PC-9 (cell line): Measurements from ENCODE around the gene BPIFB2.

ENCODE experiments used
- EZH2 ChIP-seq: fragments of 200-600 bp; sonication (generic); IDR thresholded peaks from 2 replicates; pipeline ENCODE4 v1.8.0; 2017; ENCODE audit warnings: antibody characterized with exemption, low read depth
- TF ChIP-seq, protein P1 (sequence below): fragments of 200-600 bp; sonication (generic); conservative IDR thresholded peaks from 2 replicates; pipeline ENCODE4 v1.6.1; 2017; ENCODE audit warnings: mixed run types, antibody characterized with exemption, mild to moderate bottlenecking, moderate library complexity

DNA sequence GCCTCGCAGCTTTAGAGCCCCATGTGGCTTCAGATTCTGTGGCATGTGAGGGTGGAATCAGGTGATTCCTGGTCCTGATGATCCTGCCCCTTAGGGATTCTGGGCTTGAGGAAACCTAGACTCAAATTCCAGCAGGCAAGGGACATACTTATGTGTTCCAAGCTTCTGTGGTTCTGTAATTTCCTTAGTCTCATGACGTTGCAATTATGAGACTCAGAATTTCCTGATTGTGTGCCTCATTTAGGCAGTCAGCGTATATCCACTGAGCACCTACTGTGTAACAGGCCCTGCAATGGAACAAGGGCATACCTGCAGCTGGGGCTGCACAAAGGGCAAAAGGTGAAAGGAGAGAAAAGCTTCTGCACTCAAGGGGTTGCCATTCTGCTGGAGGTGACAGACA, 60.3 kb downstream of the BPIFB2 start:
- TF ChIP-seq, protein P1, sequence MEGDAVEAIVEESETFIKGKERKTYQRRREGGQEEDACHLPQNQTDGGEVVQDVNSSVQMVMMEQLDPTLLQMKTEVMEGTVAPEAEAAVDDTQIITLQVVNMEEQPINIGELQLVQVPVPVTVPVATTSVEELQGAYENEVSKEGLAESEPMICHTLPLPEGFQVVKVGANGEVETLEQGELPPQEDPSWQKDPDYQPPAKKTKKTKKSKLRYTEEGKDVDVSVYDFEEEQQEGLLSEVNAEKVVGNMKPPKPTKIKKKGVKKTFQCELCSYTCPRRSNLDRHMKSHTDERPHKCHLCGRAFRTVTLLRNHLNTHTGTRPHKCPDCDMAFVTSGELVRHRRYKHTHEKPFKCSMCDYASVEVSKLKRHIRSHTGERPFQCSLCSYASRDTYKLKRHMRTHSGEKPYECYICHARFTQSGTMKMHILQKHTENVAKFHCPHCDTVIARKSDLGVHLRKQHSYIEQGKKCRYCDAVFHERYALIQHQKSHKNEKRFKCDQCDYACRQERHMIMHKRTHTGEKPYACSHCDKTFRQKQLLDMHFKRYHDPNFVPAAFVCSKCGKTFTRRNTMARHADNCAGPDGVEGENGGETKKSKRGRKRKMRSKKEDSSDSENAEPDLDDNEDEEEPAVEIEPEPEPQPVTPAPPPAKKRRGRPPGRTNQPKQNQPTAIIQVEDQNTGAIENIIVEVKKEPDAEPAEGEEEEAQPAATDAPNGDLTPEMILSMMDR, result no peak
- TF ChIP-seq EZH2, result no peak
